HG02938 (cell line): ENCODE measurements around the gene DEPDC4.
A peak's percentile ranks its signal among the peaks of the same experiment; 100 is the strongest.
"Not testable (repeated sequence)": the region's sequence is repeated elsewhere in the genome, so short reads cannot be mapped to it uniquely, and the experiment has no call there.

Source experiments
- ATAC-seq: cut with Tn5 transposase; IDR thresholded peaks from one replicate; pipeline ENCODE4 v1.9.1; 2021; ENCODE audit warnings: mild to moderate bottlenecking, moderate library complexity; ENCODE audit not compliant: unreplicated experiment

DEPDC4 gene

GRCh38 chr12:100266835-100267602 lies at the start of gene DEPDC4, which contains the start of gene SCYL2:
Gene DEPDC4 (minus strand): TSS chr12:100267079. CDS start chr12:100267076, 3 bp downstream.
Gene SCYL2 (plus strand): TSS chr12:100267177. CDS start chr12:100282971, 15,794 bp downstream.
- ATAC-seq, result peak; percentile 93

GRCh38 chr12:100311317-100311716 lies 44.4 kb upstream of the DEPDC4 start:
- ATAC-seq, result no peak

GRCh38 chr12:100308138-100308537 lies 41.3 kb upstream of the DEPDC4 start:
- ATAC-seq, result not testable (repeated sequence)

GRCh38 chr12:100304334-100304733 lies 37.5 kb upstream of the DEPDC4 start:
- not testable (repeated sequence) for ATAC-seq

- ATAC-seq, result no peak
These were observed 37.0 kb upstream of the DEPDC4 start for GRCh38 chr12:100303831-100304230.

- no peak for ATAC-seq
These were observed 35.2 kb upstream of the DEPDC4 start for GRCh38 chr12:100302081-100302480.

- ATAC-seq, result no peak
These were observed 29.1 kb upstream of the DEPDC4 start for GRCh38 chr12:100295764-100296555.

- not testable (repeated sequence) for ATAC-seq
These were observed 27.5 kb upstream of the DEPDC4 start for GRCh38 chr12:100294366-100294765.

GRCh38 chr12:100293017-100293416 lies 26.1 kb upstream of the DEPDC4 start:
- ATAC-seq, result no peak

- ATAC-seq, result no peak
These were observed 23.1 kb upstream of the DEPDC4 start for GRCh38 chr12:100290016-100290415.

GRCh38 chr12:100289038-100289437 lies 22.2 kb upstream of the DEPDC4 start:
- ATAC-seq, result no peak

- ATAC-seq, result not testable (repeated sequence)
These were observed 17.7 kb upstream of the DEPDC4 start for GRCh38 chr12:100284556-100284955.

GRCh38 chr12:100279607-100280244 lies 12.8 kb upstream of the DEPDC4 start:
- no peak for ATAC-seq

GRCh38 chr12:100279159-100279558 lies 12.3 kb upstream of the DEPDC4 start:
- ATAC-seq, result no peak

GRCh38 chr12:100274291-100274690 lies 7.4 kb upstream of the DEPDC4 start:
- ATAC-seq, result no peak

- ATAC-seq, result no peak
These were observed 6.9 kb upstream of the DEPDC4 start for GRCh38 chr12:100273782-100274181.

GRCh38 chr12:100268835-100269564 lies 2.1 kb upstream of the DEPDC4 start:
- ATAC-seq, result no peak

GRCh38 chr12:100267603-100268281 lies 863 bp upstream of the DEPDC4 start:
- ATAC-seq, result peak; percentile 13

GRCh38 chr12:100266585-100266834 lies 369 bp downstream of the DEPDC4 start:
- peak; percentile 81 for ATAC-seq
